ENCODE measurements around the gene RPL32. TPM values are rescaled to one million over a fixed set of nuclear protein-coding genes. Genes with fewer than 3 reads are reported as not detected.

Gene RPL32
- total RNA-seq, 1 experiment from 2014 or later, result 2,021 TPM

GRCh38 chr3:12886736-12887135, 45.4 kb upstream of the RPL32 start:
- peaks cover 0 to 4% (median 0%) of the 10 kb centered on the region in 3 experiments; a peak in 2 of 7 replicates for H3K36me3 Mint-ChIP-seq (ENCODE audit: insufficient read depth in 1 of 3, low read depth in 3 of 3)

More at GRCh38 chr3:12886736-12887135, 45.4 kb upstream of the RPL32 start:
- no peaks in the 10 kb centered on the region; the same call in 1 of the 2 replicates for H3K4me1 ChIP-seq (ENCODE audit: insufficient read depth, low read length)
- no peak overlapping the region for H4K8ac ChIP-seq (replicated peaks; ENCODE audit: insufficient read length, low read depth, low read length)
- H2BK20ac ChIP-seq (ENCODE audit: low read depth, low read length, poor library complexity, severe bottlenecking), result no peak overlapping the region
- H3K18ac ChIP-seq (ENCODE audit: insufficient read length, low read depth, low read length), result no peak overlapping the region
- H2BK15ac ChIP-seq (ENCODE audit: low read depth, low read length), result no peak overlapping the region
- H4K5ac ChIP-seq (ENCODE audit: insufficient read length, low read depth, low read length), result no peak overlapping the region
- H4K91ac ChIP-seq (ENCODE audit: insufficient read length, low read depth, low read length), result no peak overlapping the region
- H3K4me2 ChIP-seq (ENCODE audit: insufficient read depth, insufficient read length, low read length), result no peak overlapping the region
- no peak overlapping the region for H3K4ac ChIP-seq (ENCODE audit: low read depth, low read length)
- Mint-ChIP-seq H3K27ac (no peak overlapping the region), H3K4me3 (no peak overlapping the region), H3K9me3 (peaks cover 0 to 2% of the 10 kb centered on the region in 2 experiments; a peak in 3 of 5 replicates), H3K27me3 (ENCODE audit: low read depth) (peaks cover 78% of the 10 kb centered on the region), H3K4me1 (peaks cover 10 to 17% of the 10 kb centered on the region in 2 experiments)
- H3K27me3 ChIP-seq (ENCODE audit: insufficient read depth, low read length), result peaks cover 2% of the 10 kb centered on the region; the same call in 1 of the 2 replicates
- no peak overlapping the region for H2BK5ac ChIP-seq (ENCODE audit: insufficient read length, low read length)
- no peak overlapping the region for H2BK12ac ChIP-seq (ENCODE audit: insufficient read length, low read depth, low read length)
- H3K9ac ChIP-seq (ENCODE audit: extremely low read depth, insufficient read length, low read length), result no peak overlapping the region
- no CpG with 5 or more reads among the region's 12 CpGs for WGBS (ENCODE audit: extremely low coverage, insufficient read length, low lambda C conversion rate)
- no peak overlapping the region for H2AK5ac ChIP-seq (ENCODE audit: insufficient read length, low read length)
- H4K20me1 ChIP-seq (ENCODE audit: control insufficient read depth, insufficient read depth, insufficient read length), result no peaks in the 10 kb centered on the region
- TF ChIP-seq, protein P1, sequence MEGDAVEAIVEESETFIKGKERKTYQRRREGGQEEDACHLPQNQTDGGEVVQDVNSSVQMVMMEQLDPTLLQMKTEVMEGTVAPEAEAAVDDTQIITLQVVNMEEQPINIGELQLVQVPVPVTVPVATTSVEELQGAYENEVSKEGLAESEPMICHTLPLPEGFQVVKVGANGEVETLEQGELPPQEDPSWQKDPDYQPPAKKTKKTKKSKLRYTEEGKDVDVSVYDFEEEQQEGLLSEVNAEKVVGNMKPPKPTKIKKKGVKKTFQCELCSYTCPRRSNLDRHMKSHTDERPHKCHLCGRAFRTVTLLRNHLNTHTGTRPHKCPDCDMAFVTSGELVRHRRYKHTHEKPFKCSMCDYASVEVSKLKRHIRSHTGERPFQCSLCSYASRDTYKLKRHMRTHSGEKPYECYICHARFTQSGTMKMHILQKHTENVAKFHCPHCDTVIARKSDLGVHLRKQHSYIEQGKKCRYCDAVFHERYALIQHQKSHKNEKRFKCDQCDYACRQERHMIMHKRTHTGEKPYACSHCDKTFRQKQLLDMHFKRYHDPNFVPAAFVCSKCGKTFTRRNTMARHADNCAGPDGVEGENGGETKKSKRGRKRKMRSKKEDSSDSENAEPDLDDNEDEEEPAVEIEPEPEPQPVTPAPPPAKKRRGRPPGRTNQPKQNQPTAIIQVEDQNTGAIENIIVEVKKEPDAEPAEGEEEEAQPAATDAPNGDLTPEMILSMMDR (conservative IDR thresholded peaks at IDR 0.05), result no peak
- H3K79me2 ChIP-seq (ENCODE audit: insufficient read depth, low read length), result no peaks in the 10 kb centered on the region
- no peak overlapping the region; the same call in 1 of the 2 replicates for H3K14ac ChIP-seq (ENCODE audit: insufficient read depth, low read length)
- no peak for DNase-seq
- H3K23ac ChIP-seq (ENCODE audit: insufficient read length, low read depth, low read length), result no peak overlapping the region
- no peak overlapping the region for H2BK120ac ChIP-seq (ENCODE audit: low read depth, low read length, poor library complexity, severe bottlenecking)
- H3K23me2 ChIP-seq (ENCODE audit: insufficient read length, low read depth, low read length, poor library complexity, severe bottlenecking), result no peaks in the 10 kb centered on the region
- H2AFZ ChIP-seq (ENCODE audit: low read length), result no peak overlapping the region
- H3K79me1 ChIP-seq (ENCODE audit: insufficient read depth, low read depth, low read length, poor library complexity, severe bottlenecking), result no peaks in the 10 kb centered on the region
- H3K9me3 ChIP-seq (ENCODE audit: control insufficient read depth, low read depth, low read length), result no peaks in the 10 kb centered on the region
- no peak overlapping the region for H3T11ph ChIP-seq (ENCODE audit: low read length)
- no peak overlapping the region for H3K27ac ChIP-seq (ENCODE audit: insufficient read length, low read depth, low read length)
- no peak overlapping the region for H3K56ac ChIP-seq (ENCODE audit: insufficient read length, low read depth, low read length)
